Loucy (cell line): Measurements from ENCODE around the gene TIMM29.
"Not testable (repeated sequence)": the region's sequence is repeated elsewhere in the genome, so short reads cannot be mapped to it uniquely, and the experiment has no call there.

Experiments used
- EZH2phosphoT487 ChIP-seq: fragments of 200-600 bp; IDR thresholded peaks from 2 replicates; pipeline ENCODE4 v1.6.1; 2018; ENCODE audit warnings: antibody characterized with exemption, mild to moderate bottlenecking, moderate library complexity, borderline replicate concordance
- TF ChIP-seq, protein P1 (sequence below): fragments of 200-600 bp; sonication (generic); conservative IDR thresholded peaks from 2 replicates; pipeline ENCODE4 v1.5.1; 2014; ENCODE audit warnings: mild to moderate bottlenecking, antibody characterized with exemption, low read length

- TF ChIP-seq, protein P1, sequence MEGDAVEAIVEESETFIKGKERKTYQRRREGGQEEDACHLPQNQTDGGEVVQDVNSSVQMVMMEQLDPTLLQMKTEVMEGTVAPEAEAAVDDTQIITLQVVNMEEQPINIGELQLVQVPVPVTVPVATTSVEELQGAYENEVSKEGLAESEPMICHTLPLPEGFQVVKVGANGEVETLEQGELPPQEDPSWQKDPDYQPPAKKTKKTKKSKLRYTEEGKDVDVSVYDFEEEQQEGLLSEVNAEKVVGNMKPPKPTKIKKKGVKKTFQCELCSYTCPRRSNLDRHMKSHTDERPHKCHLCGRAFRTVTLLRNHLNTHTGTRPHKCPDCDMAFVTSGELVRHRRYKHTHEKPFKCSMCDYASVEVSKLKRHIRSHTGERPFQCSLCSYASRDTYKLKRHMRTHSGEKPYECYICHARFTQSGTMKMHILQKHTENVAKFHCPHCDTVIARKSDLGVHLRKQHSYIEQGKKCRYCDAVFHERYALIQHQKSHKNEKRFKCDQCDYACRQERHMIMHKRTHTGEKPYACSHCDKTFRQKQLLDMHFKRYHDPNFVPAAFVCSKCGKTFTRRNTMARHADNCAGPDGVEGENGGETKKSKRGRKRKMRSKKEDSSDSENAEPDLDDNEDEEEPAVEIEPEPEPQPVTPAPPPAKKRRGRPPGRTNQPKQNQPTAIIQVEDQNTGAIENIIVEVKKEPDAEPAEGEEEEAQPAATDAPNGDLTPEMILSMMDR: not testable (repeated sequence)
- not testable (repeated sequence) for TF ChIP-seq EZH2phosphoT487
These were observed 30.8 kb downstream of the TIMM29 start for GRCh38 chr19:10959277-10959968.
